Endometrium (tissue), 2 donors: Measurements from ENCODE around the gene ARMC6.

ENCODE experiments used
- FAIRE-seq: peaks from 2 replicates; lab custom pipeline; 2012; peaks lifted over from hg19 to GRCh38; lab: Jason Lieb, UNC
- donor health status: control.
- donor health status: control.

Gene ARMC6

GRCh38 chr19:19033426-19034203 lies at the start of gene ARMC6, which contains the start of gene SUGP2:
Gene ARMC6 (plus strand): TSS chr19:19033603. CDS start chr19:19034210, 607 bp downstream.
Gene SUGP2 (minus strand): TSS chr19:19033517. CDS start chr19:19031071, 2,446 bp downstream.
- no peak for FAIRE-seq

DNA sequence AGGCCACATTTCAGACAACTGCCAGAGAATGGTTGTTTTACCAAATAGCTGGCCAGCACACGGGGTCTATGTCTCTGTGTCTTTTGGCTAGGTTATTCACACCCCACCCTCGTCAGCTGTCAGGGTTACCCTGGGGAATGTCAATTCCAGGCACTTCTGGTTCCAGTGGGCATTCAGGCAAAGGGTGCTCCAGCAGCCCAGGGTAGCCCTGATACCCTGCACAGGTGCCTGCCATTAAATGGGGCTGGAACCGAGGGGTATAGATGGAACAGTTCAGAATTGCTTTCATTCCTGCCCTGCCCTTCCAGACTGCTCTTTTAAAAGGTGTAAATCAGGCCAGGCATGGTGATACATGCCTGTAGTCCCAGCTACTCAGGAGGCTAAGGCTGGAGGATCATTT lies 49.2 kb upstream of the ARMC6 start:
- no peak for FAIRE-seq

GRCh38 chr19:18985257-18985656 lies 48.1 kb upstream of the ARMC6 start:
- FAIRE-seq: no peak

DNA sequence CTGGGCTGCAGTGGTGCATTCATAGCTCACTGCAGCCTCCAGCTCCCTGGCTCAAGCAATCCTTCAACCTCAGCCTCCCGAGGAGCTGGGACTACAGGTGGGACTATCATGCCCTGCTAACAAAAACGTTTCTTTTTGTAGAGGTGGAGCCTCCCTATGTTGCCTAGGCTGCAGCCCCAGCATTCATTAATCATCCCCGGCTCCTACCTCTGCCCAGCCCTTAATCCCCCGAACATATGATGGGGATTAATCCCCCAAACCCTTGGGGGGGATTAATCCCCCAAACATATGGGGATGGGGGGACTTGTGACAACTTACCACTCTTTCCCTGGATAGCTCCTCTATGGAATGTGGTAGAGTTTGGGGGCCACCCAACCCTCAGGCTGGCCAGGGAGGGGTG lies 45.9 kb upstream of the ARMC6 start:
- FAIRE-seq: no peak

DNA sequence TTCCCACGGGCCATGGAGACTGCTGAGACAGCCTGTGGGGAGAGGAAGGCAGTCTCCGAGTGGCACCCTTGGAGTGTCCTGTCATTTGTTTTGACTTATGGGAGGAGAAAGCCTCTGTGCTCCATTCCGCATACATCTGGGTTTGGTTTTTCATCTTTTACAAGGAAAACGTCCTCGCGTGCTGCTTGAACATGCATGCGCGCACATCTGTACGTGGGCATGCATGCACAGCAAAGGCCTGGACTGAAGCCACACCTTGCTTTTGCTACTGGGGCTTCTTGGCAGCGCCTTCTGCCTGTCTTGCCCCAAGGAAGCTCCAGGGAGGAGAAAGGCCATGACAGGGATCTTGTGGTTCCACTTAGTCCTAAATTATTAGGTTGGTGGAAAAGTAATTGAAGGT lies 44.1 kb upstream of the ARMC6 start:
- no peak for FAIRE-seq

GRCh38 chr19:18990128-18990708 lies 43.2 kb upstream of the ARMC6 start:
- no peak for FAIRE-seq

DNA sequence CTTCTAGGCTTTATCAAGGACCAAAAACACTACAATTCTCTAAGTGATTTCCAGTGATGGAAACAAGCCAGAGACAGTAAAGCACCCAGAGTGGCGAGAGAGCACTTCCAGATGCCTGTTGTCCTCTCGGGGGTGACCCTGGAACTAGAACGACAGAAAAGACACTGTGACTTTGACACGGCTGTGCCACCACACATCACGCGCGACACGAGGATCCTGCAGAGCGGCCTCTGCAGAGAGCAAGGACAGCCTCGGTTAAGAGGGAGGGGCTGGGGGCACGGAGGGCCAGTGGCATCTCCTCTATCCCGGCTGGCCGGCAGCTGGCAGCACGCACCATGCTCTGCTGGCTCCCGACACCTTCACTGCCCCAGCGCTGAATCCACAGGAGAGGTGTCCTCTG lies 42.4 kb upstream of the ARMC6 start:
- no peak for FAIRE-seq

GRCh38 chr19:18991468-18991867 lies 41.9 kb upstream of the ARMC6 start:
- FAIRE-seq: no peak

GRCh38 chr19:18992696-18993095 lies 40.7 kb upstream of the ARMC6 start:
- FAIRE-seq: no peak

- FAIRE-seq: no peak
These were observed 40.3 kb upstream of the ARMC6 start for GRCh38 chr19:18993115-18993514.

GRCh38 chr19:18995804-18996241 lies 37.6 kb upstream of the ARMC6 start:
- FAIRE-seq: no peak

- FAIRE-seq: no peak
These were observed 37.1 kb upstream of the ARMC6 start for GRCh38 chr19:18996351-18996750.

DNA sequence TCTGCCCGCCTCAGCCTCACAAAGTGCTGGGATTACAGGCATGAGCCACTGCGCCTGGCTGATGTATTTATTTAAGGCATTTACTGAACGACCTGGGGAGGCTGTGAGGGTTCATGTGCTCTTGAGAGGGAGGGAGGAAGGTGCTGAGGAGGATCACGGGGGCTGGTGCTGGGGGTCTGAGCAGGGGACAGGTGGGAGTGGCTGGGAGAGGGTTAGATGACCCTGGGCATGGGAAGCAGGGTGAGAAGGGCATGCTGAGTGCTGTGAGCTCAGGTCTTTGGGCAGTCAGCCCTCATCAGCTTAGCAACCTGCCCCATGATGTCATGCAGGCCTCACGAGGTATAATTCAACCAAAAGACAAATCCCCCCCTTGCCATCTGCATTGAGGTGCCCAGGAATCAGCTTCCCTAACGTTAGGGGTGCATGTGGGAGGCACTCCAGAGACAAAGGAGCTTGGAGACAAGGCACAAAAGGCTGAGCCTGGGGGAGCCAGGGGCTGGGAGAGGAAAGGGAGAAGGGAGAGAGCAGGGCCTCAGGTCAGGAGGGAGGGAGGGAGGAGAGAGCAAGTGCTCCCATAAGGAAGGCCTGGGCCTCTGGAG lies 36.5 kb upstream of the ARMC6 start:
- FAIRE-seq: no peak

GRCh38 chr19:18998276-18998675 lies 35.1 kb upstream of the ARMC6 start:
- FAIRE-seq: no peak

DNA sequence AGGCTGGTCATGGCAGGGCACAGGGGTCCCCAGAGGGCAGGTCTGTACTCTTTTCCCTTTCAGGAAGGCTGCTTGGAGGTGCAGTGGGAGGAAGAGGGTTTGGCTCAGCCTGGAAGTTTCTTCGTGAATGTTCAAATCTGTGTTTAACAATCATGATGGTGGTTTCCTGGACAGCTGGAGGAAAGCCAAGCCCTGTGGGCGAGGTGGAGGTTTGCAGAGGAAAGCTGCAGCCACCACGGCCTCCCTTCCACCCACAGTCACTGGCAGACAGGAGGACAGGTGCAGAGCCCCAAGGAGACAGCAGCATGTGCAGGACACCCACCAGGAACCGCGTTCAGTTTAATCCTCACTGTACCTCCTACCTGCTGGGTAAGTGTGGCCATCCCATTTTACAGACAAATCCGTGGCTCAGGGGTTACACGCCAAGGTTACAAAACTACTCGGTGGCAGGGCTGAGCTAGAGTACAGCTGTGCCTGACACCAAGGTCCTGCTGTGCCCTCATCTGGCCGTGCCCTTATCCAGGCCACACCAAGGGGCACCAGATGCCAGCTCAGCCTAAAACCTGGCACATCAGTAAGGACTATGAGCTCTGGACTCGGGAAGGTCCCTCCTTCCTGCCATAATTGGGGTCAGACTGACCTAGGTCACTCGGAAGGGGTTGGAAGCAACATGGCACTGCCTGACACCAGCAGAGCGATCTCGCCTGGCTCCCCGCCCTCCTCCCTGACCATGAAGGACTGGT lies 34.2 kb upstream of the ARMC6 start:
- no peak for FAIRE-seq

DNA sequence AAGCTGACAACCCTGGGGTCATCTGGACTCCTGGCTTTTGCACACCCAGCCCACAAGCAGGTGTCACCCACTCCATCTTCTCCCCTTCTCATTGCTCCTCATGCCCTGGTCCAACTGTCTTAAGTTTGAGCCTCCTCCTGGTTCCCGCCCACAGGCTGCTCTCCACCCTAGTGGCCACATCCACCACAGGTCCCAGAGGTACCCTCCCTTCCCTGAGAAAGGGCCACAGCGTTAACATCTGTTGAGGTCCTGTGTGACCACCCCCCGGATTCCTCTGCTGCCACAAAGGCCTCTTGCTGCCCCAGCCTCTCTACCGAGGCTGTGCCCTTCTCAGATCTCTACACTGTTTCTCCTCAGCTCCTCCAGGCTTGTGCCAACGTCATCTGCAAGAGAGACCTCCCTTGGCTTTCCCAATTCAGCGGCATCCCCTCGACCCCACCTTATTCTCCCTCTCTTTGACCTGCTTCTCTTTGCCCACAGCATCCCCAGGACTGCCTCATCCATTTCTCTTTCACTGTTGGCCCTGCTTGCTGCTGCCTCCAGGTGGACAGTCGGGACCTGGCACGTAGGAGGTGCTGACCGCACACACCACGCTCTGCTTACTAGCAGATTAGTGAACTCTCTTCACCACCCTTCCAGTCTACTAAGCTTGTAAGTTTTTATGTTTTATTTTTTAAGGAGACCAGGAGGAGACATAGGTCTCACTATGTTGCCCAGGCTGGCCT lies 33.3 kb upstream of the ARMC6 start:
- no peak for FAIRE-seq

GRCh38 chr19:19004144-19004543 lies 29.3 kb upstream of the ARMC6 start:
- no peak for FAIRE-seq

GRCh38 chr19:19006213-19006612 lies 27.2 kb upstream of the ARMC6 start:
- no peak for FAIRE-seq

DNA sequence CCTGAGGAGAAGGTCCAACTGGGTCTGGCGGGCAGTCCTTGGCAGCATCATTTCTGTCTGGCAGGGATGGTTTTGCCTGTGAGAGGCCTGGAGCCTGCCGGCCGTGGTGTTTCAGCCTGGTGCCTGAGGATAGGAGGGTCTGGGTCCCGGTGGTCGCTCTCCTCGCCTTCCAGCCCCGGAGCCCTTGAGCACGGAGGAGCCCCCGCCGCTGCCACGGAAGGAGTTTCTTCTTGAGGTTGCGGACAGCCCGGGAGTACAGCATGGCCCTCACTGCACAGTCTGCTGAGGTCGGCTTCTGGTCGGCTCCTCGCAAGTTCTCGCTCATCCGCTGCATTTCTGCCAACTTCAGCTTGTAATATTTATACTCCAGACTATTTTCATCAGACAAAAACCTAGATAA lies 23.5 kb upstream of the ARMC6 start:
- no peak for FAIRE-seq

DNA sequence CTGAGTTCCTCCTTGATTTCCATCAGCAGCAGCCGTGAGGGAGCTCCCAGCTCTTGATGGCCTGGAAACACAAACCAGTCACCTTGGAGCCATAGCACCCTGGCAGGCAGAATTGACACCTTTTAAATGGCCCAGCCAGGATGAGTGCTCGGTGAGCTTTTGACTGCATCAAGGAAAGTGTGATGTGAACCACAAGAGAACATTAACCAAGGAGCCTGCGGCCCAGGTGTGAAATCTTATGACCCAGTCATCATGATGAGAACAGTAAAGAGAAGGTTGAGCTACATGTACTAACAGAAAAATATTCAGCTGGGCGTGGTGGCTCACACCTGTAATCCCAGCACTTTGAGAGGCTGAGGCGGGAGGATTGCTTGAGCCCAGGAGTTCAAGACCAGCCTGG lies 22.9 kb upstream of the ARMC6 start:
- no peak for FAIRE-seq

DNA sequence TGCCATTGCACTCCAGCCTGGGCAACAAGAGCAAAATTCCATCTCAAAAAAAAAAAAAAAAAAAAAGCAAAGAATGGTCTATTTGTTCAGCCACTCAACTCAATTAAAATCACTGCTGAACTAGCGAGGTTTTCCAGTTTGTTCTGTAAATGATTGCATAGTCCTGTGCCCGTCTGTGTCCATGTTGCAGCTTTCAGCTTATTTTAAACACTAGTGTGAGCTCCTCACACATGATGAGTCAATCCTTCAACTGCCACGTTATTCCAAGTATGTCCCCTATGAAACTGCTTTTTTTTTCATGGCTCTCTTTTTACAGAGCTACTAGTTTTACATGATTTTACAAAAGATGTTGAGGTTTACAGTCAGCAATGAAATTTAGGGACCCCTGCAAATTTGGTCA lies 12.3 kb upstream of the ARMC6 start:
- no peak for FAIRE-seq

GRCh38 chr19:19022380-19022961 lies 10.9 kb upstream of the ARMC6 start:
- no peak for FAIRE-seq
